ENCODE data around the gene TSC2.

DNA sequence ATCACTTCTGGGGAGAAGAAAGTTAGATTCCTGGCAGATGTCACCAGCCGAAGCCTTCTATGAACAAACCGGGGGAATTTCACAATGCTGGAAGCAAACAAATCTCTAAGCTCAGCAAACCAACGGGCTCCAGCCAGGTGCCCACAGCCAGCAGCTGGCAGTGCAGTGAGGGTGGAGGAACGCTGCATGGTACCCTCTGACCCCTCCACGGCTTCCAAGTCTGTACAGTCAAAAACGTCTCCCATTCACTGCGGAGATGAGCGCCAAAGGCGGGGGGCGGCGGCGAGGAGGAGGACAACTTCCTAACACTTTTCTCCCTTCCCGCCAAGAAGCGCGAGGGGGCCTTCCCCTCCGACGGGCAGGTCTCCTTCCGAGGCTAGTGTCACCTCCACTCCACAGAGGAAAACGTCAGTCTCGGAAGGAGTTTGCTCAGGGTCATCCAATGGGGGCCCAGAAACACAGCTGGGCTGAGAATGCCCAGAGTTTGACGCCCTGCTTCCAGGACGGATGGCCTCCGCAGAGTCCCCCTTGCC lies 39.1 kb upstream of the TSC2 start:
- TF ChIP-seq POLR2A (IDR thresholded peaks at IDR 0.05; ENCODE audit: low read depth, low read length) (no peak), POLR2AphosphoS5 (IDR thresholded peaks at IDR 0.05; ENCODE audit: insufficient read depth, low read depth, low read length) (no peak), EZH2 (IDR thresholded peaks at IDR 0.05; ENCODE audit: borderline replicate concordance, low read depth, low read length, severe bottlenecking) (no peak), CTCF (IDR thresholded peaks at IDR 0.05; ENCODE audit: extremely low read depth in 1 of 2, insufficient read depth in 1 of 2, low read depth in 1 of 2, low read length in 2 of 2) (no peak), MYC (IDR thresholded peaks at IDR 0.05; ENCODE audit: low read depth, low read length) (no peak), JUN (IDR thresholded peaks at IDR 0.05; ENCODE audit: borderline replicate concordance, insufficient read depth, insufficient read length, low read depth) (no peak), FOS (IDR thresholded peaks at IDR 0.05; ENCODE audit: borderline replicate concordance, insufficient read depth, low read length) (no peak)
- TF ChIP-seq, protein P1, sequence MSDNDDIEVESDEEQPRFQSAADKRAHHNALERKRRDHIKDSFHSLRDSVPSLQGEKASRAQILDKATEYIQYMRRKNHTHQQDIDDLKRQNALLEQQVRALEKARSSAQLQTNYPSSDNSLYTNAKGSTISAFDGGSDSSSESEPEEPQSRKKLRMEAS (IDR thresholded peaks at IDR 0.05; ENCODE audit: insufficient read depth, insufficient read length), result no peak

All from endothelial cell of umbilical vein (primary cell).